OCI-LY7 (cell line): ENCODE data around the gene LUZP1. TPM values are rescaled to one million over a fixed set of nuclear protein-coding genes. Genes with fewer than 3 reads are reported as not detected.

Experiments
- BruUV-seq: library from RNA; stranded (reverse); fragments of 400-500 nt; replicated peaks from 2 replicates; lab custom pipeline; 2021; lab: Mats Ljungman, UMichigan
- CTCF ChIA-PET: fragments of 300-600 bp; sonication (Branson Sonifier 250); formaldehyde crosslinking; loops from one replicate; lab custom pipeline; 2022; ENCODE audit warnings: antibody characterized with exemption; ENCODE audit not compliant: unreplicated experiment; lab: Charles Lee
- POLR2A ChIA-PET: fragments of 300-600 bp; sonication (Branson Sonifier 250); formaldehyde crosslinking; loops from one replicate; lab custom pipeline; 2022; ENCODE audit warnings: antibody characterized with exemption; lab: Charles Lee
- DNase-seq: peaks from one replicate; pipeline ENCODE4 v3.0.0-alpha.2; 2015; ENCODE audit warnings: low spot score
- H2AFZ ChIP-seq: fragments of 200-600 bp; sonication (generic), shearing (Covaris generic); 2 replicates; pipeline ENCODE4 v1.6.1; 2014; ENCODE audit warnings: mild to moderate bottlenecking, antibody characterized with exemption, low read length, moderate library complexity
- H3K27ac ChIP-seq: fragments of 200-600 bp; sonication (generic); 2 replicates; pipeline ENCODE4 v1.5.1; 2014; ENCODE audit warnings: mixed run types, low read depth, mild to moderate bottlenecking, moderate library complexity, low read length, inconsistent platforms; ENCODE audit not compliant: poor library complexity, severe bottlenecking
- H3K36me3 ChIP-seq: fragments of 200-600 bp; sonication (generic); 2 replicates; pipeline ENCODE4 v1.6.1; 2014; ENCODE audit warnings: mild to moderate bottlenecking, antibody characterized with exemption, low read length, moderate library complexity, mixed read lengths; ENCODE audit not compliant: insufficient read depth
- H3K4me1 ChIP-seq: fragments of 200-600 bp; sonication (generic); 2 replicates; pipeline ENCODE4 v1.5.1; 2014; ENCODE audit warnings: mild to moderate bottlenecking, low read length; ENCODE audit not compliant: insufficient read depth, poor library complexity, severe bottlenecking
- H3K4me2 ChIP-seq: fragments of 200-600 bp; sonication (generic); 2 replicates; pipeline ENCODE4 v1.6.1; 2014; ENCODE audit warnings: mild to moderate bottlenecking, low read length
- H3K4me3 ChIP-seq: fragments of 200-600 bp; sonication (generic); 2 replicates; pipeline ENCODE4 v1.5.1; 2014; ENCODE audit warnings: mild to moderate bottlenecking, low read depth, low read length; ENCODE audit not compliant: poor library complexity, severe bottlenecking
- H3K79me2 ChIP-seq: fragments of 200-600 bp; sonication (generic); 2 replicates; pipeline ENCODE4 v1.6.1; 2016; ENCODE audit warnings: low read depth, mild to moderate bottlenecking, low read length, moderate library complexity, mixed read lengths; ENCODE audit not compliant: insufficient read depth
- H3K9me2 ChIP-seq: fragments of 200-600 bp; sonication (generic); 2 replicates; pipeline ENCODE4 v1.6.1; 2016; ENCODE audit warnings: mild to moderate bottlenecking, low read length, mixed read lengths; ENCODE audit not compliant: insufficient read depth
- H3K9me3 ChIP-seq: fragments of 200-600 bp; sonication (generic); 2 replicates; pipeline ENCODE4 v1.6.1; 2014; ENCODE audit warnings: mild to moderate bottlenecking, mixed run types, low read length, mixed read lengths
- H4K20me1 ChIP-seq: fragments of 200-600 bp; sonication (generic); 2 replicates; pipeline ENCODE4 v1.6.1; 2014; ENCODE audit warnings: mild to moderate bottlenecking, antibody characterized with exemption, low read length, moderate library complexity, mixed read lengths; ENCODE audit not compliant: insufficient read depth
- EZH2phosphoT487 ChIP-seq: fragments of 200-600 bp; sonication (generic); IDR thresholded peaks from 2 replicates; pipeline ENCODE4 v1.6.1; 2018; ENCODE audit warnings: low read depth, borderline replicate concordance, mild to moderate bottlenecking, mixed run types, antibody characterized with exemption, low read length, moderate library complexity, mixed read lengths
- intact Hi-C: fragments of 100-400 bp; cut with micrococcal nuclease; formaldehyde crosslinking; loops from one replicate; pipeline ENCODE4 v1.10.0; 2022; ENCODE audit not compliant: unreplicated experiment
- total RNA-seq, 2 experiments: library from RNA; depleted of rRNA in 1 of 2; stranded (reverse); fragments of >200 nt in 1 of 2; shearing (Covaris generic) in 1 of 2; gene quantifications; 2 replicates each; pipeline ENCODE4 v1.2.3, GENCODE V29; 2014 to 2022
- TF ChIP-seq, protein P1 (sequence below): fragments of 200-600 bp; sonication (generic); conservative IDR thresholded peaks from 2 replicates; pipeline ENCODE4 v1.5.1; 2014; ENCODE audit warnings: mild to moderate bottlenecking, antibody characterized with exemption, low read length, moderate library complexity, mixed read lengths

The LUZP1 gene
- total RNA-seq, 2 experiments from 2014 or later: 7.6 to 13.6 TPM

DNA sequence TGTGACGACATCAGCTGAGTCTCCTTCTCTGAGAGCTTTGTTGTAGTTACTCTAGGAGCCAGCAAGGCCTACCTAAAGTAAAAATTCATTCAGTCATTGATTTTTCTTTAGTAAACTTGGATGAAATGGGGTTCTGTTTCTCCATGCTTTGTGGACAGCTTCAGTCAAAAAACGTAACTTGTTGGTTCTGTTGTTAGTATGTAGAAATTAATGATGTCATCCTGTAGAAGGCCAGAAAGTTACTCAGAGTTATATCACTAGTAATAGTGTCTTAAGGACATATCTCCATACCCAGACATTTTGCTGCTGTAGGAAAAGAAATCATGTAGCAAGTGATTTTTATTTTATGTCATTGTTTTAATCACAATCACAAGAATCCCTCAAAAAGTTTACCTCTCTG, 106.4 kb downstream of the LUZP1 start:
- no peak overlapping the region for H3K4me3 ChIP-seq
- intact Hi-C loops: no loop called here
- H3K9me2 ChIP-seq: no peaks in the 10 kb centered on the region
- H3K4me2 ChIP-seq: no peak overlapping the region
- POLR2A ChIA-PET: no interaction called here
- no peak overlapping the region for H3K27ac ChIP-seq
- H3K36me3 ChIP-seq: peaks cover 95% of the 10 kb centered on the region
- DNase-seq: no peak
- no peaks in the 10 kb centered on the region for H3K9me3 ChIP-seq
- no peaks in the 10 kb centered on the region for H4K20me1 ChIP-seq
- no peak overlapping the region for H2AFZ ChIP-seq
- CTCF ChIA-PET: no interaction called here
- BruUV-seq: no TSS peak
- TF ChIP-seq, protein P1, sequence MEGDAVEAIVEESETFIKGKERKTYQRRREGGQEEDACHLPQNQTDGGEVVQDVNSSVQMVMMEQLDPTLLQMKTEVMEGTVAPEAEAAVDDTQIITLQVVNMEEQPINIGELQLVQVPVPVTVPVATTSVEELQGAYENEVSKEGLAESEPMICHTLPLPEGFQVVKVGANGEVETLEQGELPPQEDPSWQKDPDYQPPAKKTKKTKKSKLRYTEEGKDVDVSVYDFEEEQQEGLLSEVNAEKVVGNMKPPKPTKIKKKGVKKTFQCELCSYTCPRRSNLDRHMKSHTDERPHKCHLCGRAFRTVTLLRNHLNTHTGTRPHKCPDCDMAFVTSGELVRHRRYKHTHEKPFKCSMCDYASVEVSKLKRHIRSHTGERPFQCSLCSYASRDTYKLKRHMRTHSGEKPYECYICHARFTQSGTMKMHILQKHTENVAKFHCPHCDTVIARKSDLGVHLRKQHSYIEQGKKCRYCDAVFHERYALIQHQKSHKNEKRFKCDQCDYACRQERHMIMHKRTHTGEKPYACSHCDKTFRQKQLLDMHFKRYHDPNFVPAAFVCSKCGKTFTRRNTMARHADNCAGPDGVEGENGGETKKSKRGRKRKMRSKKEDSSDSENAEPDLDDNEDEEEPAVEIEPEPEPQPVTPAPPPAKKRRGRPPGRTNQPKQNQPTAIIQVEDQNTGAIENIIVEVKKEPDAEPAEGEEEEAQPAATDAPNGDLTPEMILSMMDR: no peak
- no peak for TF ChIP-seq EZH2phosphoT487
- no peaks in the 10 kb centered on the region for H3K4me1 ChIP-seq
- H3K79me2 ChIP-seq: no peaks in the 10 kb centered on the region

DNA sequence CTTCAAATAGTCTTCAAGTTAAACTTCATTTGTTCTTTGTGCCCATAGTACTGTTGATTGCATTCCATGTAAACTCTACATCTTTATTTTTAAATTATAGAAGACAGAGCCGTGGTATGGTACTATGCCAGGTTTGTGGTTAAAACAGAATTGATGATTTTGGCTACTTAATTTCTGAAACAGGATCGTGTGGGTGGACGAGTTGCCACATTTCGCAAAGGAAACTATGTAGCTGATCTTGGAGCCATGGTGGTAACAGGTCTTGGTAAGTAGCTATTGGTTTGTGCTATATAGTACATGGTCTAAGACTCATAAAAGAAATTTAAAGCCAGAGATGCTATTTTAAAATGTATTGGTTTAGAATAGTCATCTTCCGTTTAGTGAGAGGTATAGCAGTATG, 111.4 kb downstream of the LUZP1 start:
- ChIA-PET POLR2A (interaction anchor here (0.8 to 1.1 kb wide), 2 partner anchors 8 to 9 kb away, joined by 5 to 10 read pairs; no protein-coding TSS in a partner anchor), CTCF (no interaction called here)
- Histone ChIP-seq H4K20me1 (no peaks in the 10 kb centered on the region), H3K4me3 (no peak overlapping the region), H3K9me2 (no peaks in the 10 kb centered on the region), H3K4me1 (no peaks in the 10 kb centered on the region), H3K36me3 (peaks cover 96% of the 10 kb centered on the region), H3K27ac (no peak overlapping the region), H3K9me3 (no peaks in the 10 kb centered on the region), H3K4me2 (no peak overlapping the region), H2AFZ (no peak overlapping the region), H3K79me2 (no peaks in the 10 kb centered on the region)
- DNase-seq: no peak
- intact Hi-C loops: no loop called here
- BruUV-seq: no TSS peak
- no peak for TF ChIP-seq EZH2phosphoT487
- TF ChIP-seq, protein P1: no peak

DNA sequence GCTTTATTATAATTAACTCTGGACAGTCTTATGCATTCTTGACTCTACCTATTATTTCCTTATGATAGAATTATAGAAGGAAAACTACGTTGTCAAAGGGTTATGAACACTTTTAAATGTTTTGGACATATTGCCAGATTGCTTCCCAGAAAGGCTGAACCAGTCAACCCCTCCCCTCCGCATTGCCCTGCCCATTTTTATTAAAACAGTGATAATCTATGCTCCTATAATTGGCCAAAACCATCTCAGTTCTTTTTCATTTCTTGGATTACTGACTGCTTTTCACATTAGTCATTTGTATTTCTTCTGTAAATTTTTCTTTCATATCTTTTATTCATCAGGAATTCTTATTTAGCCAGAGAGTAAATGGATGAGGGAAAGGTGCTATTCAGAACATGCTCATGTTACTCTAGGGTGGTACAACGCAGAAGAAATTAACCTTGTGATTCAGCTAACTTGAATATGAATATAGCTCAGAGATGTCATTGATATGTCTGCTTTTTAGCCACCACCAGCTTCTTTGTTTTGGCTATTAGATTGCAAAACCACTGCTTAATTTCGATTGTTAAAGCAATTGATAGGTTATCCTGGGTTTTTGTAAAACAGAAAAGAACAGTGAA, 117.3 kb downstream of the LUZP1 start:
- intact Hi-C loops: no loop called here
- Histone ChIP-seq H3K4me2 (no peak overlapping the region), H3K36me3 (peaks cover 56% of the 10 kb centered on the region), H3K9me3 (no peaks in the 10 kb centered on the region), H4K20me1 (0 out of 2 replicates have a peak, but pooled peaks cover 6% of the 10 kb centered on the region), H3K9me2 (no peaks in the 10 kb centered on the region), H3K27ac (no peak overlapping the region), H3K4me3 (no peak overlapping the region), H3K4me1 (no peaks in the 10 kb centered on the region), H2AFZ (no peak overlapping the region), H3K79me2 (peaks cover 8% of the 10 kb centered on the region; the same call in 1 of the 2 replicates)
- POLR2A ChIA-PET: no interaction called here
- no TSS peak for BruUV-seq
- CTCF ChIA-PET: no interaction called here
- no peak for TF ChIP-seq EZH2phosphoT487
- TF ChIP-seq, protein P1: no peak
- DNase-seq: no peak
